ENCODE data around the gene SPINK5. TPM values are rescaled to one million over a fixed set of nuclear protein-coding genes. Genes with fewer than 3 reads are reported as not detected.
A peak's percentile ranks its signal among the peaks of the same experiment; 100 is the strongest.

The SPINK5 gene
- total and polyA plus RNA-seq, 8 donors = 0.56 to 6.6 (median 1.3) TPM

- H3K36me3 ChIP-seq = no peaks in the 10 kb centered on the region
- ATAC-seq (no peak), DNase-seq (no peak)
- H3K27ac ChIP-seq = no peak overlapping the region
- no peaks in the 10 kb centered on the region for H3K27me3 ChIP-seq
- peaks cover 0 to 9% of the 10 kb centered on the region in 2 donors for H3K9me3 ChIP-seq
- TF ChIP-seq, protein P1, sequence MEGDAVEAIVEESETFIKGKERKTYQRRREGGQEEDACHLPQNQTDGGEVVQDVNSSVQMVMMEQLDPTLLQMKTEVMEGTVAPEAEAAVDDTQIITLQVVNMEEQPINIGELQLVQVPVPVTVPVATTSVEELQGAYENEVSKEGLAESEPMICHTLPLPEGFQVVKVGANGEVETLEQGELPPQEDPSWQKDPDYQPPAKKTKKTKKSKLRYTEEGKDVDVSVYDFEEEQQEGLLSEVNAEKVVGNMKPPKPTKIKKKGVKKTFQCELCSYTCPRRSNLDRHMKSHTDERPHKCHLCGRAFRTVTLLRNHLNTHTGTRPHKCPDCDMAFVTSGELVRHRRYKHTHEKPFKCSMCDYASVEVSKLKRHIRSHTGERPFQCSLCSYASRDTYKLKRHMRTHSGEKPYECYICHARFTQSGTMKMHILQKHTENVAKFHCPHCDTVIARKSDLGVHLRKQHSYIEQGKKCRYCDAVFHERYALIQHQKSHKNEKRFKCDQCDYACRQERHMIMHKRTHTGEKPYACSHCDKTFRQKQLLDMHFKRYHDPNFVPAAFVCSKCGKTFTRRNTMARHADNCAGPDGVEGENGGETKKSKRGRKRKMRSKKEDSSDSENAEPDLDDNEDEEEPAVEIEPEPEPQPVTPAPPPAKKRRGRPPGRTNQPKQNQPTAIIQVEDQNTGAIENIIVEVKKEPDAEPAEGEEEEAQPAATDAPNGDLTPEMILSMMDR (IDR thresholded peaks at IDR 0.05) = no peak
- intact Hi-C loops (cut with DNase I) = no loop called here
- H3K4me3 ChIP-seq = no peak overlapping the region
- H3K4me1 ChIP-seq = no peaks in the 10 kb centered on the region
Observed at GRCh38 chr5:148084269-148084668, 20.5 kb downstream of the SPINK5 start.

- TF ChIP-seq, protein P1 (IDR thresholded peaks at IDR 0.05) = no peak
Observed at GRCh38 chr5:148085310-148085709, 21.5 kb downstream of the SPINK5 start.

DNA sequence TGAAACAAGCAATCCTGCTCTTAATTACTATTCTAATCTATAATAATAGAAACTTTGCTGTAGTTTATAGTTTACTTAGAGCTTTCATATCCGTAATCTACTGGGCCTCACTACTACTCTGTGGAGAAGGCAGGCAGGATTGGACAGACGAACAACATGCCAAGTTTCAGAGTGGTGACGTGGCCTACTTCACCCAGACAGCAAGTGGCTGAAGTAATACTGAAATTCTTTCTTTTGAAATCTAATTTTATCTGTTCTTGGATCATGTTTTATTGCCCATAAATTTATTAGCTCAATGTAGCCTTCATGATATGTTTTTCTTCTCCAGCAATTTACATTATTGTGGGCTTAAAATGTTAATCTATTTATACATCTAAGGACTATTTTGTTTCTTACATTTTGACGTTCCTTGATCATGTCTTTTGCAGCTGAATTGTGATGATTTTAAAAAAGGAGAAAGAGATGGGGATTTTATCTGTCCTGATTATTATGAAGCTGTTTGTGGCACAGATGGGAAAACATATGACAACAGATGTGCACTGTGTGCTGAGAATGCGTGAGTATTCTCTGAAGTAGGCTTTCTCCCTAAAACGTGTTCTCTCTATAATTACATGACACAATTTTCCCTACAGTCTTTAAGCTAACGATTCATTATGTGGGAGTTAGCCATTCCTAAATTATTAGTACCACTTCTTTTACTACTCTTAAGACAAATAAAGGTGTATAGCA, 22.4 kb downstream of the SPINK5 start:
- intact Hi-C loops (cut with DNase I) = no loop called here
- Histone ChIP-seq H3K27me3 (no peaks in the 10 kb centered on the region), H3K36me3 (no peaks in the 10 kb centered on the region), H3K4me1 (peaks cover 0 to under 1% of the 10 kb centered on the region in 2 donors), H3K4me3 (no peak overlapping the region), H3K9me3 (peaks cover 0 to 9% of the 10 kb centered on the region in 2 donors), H3K27ac (peak overlapping the region in 1 of 2 donors; percentile 9)
- DNase-seq (peak in 2 of 4 donors; percentile 22 to 60), ATAC-seq (peak; percentile 83)
- TF ChIP-seq, protein P1 (IDR thresholded peaks at IDR 0.05) = no peak

More at GRCh38 chr5:148085310-148085709, 21.5 kb downstream of the SPINK5 start:
- Histone ChIP-seq H3K27ac (no peak overlapping the region), H3K36me3 (no peaks in the 10 kb centered on the region), H3K27me3 (no peaks in the 10 kb centered on the region), H3K4me1 (no peaks in the 10 kb centered on the region), H3K9me3 (peaks cover 0 to 9% of the 10 kb centered on the region in 2 donors), H3K4me3 (no peak overlapping the region)
- no peak for ATAC-seq
- no peak for DNase-seq
- intact Hi-C loops (cut with DNase I) = no loop called here

DNA sequence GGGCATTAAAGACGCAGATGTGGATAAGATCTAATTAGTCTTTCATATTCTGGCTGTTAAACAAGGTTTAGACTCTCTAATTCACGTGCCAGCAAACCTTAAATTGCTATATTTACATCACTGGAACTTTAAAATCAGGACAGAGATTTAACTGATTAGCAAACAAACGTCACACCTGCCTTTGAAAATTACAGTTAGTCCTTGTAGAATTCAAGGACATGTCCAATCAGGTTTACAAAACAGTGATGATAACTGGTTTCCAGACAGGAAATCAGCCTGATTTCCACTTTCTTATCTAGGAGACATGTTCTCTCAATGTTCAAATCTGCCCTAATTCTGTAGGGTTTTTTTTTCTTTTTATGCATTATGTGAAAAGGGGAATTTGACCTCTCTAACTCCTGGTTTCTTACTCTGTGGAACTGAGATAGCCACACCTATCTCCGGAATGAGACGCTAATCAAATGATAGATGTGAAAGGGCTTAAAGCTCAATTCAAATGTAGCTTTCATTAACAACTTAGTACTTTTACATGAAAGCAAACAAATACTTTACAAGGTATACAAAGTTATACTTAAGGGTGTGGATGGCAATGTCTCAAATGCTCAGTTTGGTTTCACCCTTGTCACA, 26.5 kb downstream of the SPINK5 start:
- Histone ChIP-seq H3K27me3 (no peaks in the 10 kb centered on the region), H3K9me3 (no peaks in the 10 kb centered on the region), H3K4me1 (peaks cover 0 to 7% of the 10 kb centered on the region in 2 donors), H3K4me3 (no peak overlapping the region), H3K36me3 (no peaks in the 10 kb centered on the region), H3K27ac (peak overlapping the region; percentile 43 to 64)
- ATAC-seq (peak; percentile 17), DNase-seq (no peak)
- TF ChIP-seq, protein P1 (IDR thresholded peaks at IDR 0.05) = no peak
- intact Hi-C loops (cut with DNase I) = no loop called here

DNA sequence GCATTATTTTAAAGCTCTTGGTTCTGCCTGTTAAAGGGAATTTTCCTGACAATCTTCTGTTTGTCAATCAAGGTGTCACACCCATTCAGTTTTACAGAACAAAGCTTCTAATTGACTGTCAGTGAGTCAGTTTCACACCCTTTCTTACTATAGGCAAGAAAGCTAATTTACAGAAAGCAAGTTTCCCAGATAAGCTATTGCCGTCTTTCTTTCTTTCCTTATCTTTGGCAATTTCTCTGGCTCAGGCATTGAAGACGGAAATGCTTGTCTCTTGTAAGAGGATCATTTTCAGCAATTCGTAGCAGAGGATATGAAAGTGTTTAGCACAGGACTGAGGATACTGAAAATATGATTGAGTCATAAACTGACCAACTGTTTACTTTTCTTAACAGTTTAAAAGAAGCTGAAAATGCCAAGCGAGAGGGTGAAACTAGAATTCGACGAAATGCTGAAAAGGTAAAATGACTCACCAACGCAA, 27.0 kb downstream of the SPINK5 start:
- ATAC-seq (peak; percentile 74), DNase-seq (no peak)
- H3K27me3 ChIP-seq = no peaks in the 10 kb centered on the region
- no peaks in the 10 kb centered on the region for H3K9me3 ChIP-seq
- TF ChIP-seq, protein P1 (IDR thresholded peaks at IDR 0.05) = no peak
- intact Hi-C loops (cut with DNase I) = no loop called here
- H3K27ac ChIP-seq = peak overlapping the region; percentile 43 to 64
- H3K4me3 ChIP-seq = no peak overlapping the region
- peaks cover 0 to 7% of the 10 kb centered on the region in 2 donors for H3K4me1 ChIP-seq
- H3K36me3 ChIP-seq = no peaks in the 10 kb centered on the region

Measured in left lung (tissue), 10 donors.